Measurements from ENCODE around the gene OCEL1.

GRCh38 chr19:17249887-17250548, 24.0 kb downstream of the OCEL1 start:
- TF ChIP-seq CTCF (IDR thresholded peaks at IDR 0.05) (no peak), POLR2A (IDR thresholded peaks at IDR 0.05) (no peak)

Data from lower leg skin (tissue), 3 donors.